CD4-positive, alpha-beta T cell (primary cell): ENCODE measurements around the gene NOTO. TPM values are rescaled to one million over a fixed set of nuclear protein-coding genes. Genes with fewer than 3 reads are reported as not detected.

ENCODE experiments used
- ATAC-seq: fragments of 200-7000 bp; cut with Tn5 transposase; one replicate; pipeline ENCODE4 v1.10.0; 2022; ENCODE audit warnings: mild to moderate bottlenecking; ENCODE audit not compliant: poor library complexity
- CTCF ChIA-PET: fragments of 350-600 bp; sonication (Branson Sonifier 250); formaldehyde crosslinking; loops from one replicate; lab custom pipeline; 2021; ENCODE audit warnings: antibody characterized with exemption, inconsistent platforms; lab: Charles Lee
- POLR2A ChIA-PET: fragments of 350-600 bp; sonication (Branson Sonifier 250); formaldehyde crosslinking; loops from one replicate; lab custom pipeline; 2021; ENCODE audit warnings: antibody characterized with exemption, inconsistent platforms; lab: Charles Lee
- DNase-seq, 14 experiments: peaks; one replicate each; pipeline ENCODE4 v3.0.0-alpha.2; 2013 to 2020; ENCODE audit warnings: mixed read lengths in 2 of 14
- H3K27ac ChIP-seq, 2 donors: one replicate each; pipeline versions ENCODE4 v1.5.1 to v1.7.0; 2013; ENCODE audit warnings: low read length in 2 of 2, low read depth in 1 of 2, mild to moderate bottlenecking in 1 of 2
- H3K27me3 ChIP-seq, 2 experiments: 1 replicate in 1 of 2; 2 replicates in 1 of 2; pipeline versions ENCODE4 v1.6.1 to v1.7.0; 2013; ENCODE audit warnings: low read length in 2 of 2, control low read depth in 1 of 2, mild to moderate bottlenecking in 1 of 2, moderate library complexity in 1 of 2; ENCODE audit not compliant: insufficient read depth in 2 of 2, control insufficient read depth in 1 of 2
- H3K36me3 ChIP-seq: one replicate; pipeline ENCODE4 v1.6.1; 2013; ENCODE audit warnings: low read length, control low read depth; ENCODE audit not compliant: insufficient read depth
- H3K4me1 ChIP-seq: one replicate; pipeline ENCODE4 v1.6.1; 2013; ENCODE audit warnings: low read length, control low read depth; ENCODE audit not compliant: insufficient read depth
- H3K4me3 ChIP-seq: one replicate; pipeline ENCODE4 v1.5.1; 2013; ENCODE audit warnings: mild to moderate bottlenecking, low read length, moderate library complexity
- H3K9me3 ChIP-seq, 2 experiments: 1 replicate in 1 of 2; 2 replicates in 1 of 2; pipeline versions ENCODE4 v1.6.1 to v1.7.0; 2013; ENCODE audit warnings: low read length in 2 of 2, mild to moderate bottlenecking in 2 of 2, control low read depth in 1 of 2, moderate library complexity in 1 of 2; ENCODE audit not compliant: control insufficient read depth in 1 of 2, insufficient read depth in 1 of 2
- H3K27ac Mint-ChIP-seq: one replicate; pipeline ENCODE4 v1.8.0; 2020; ENCODE audit warnings: mixed read lengths
- H3K27me3 Mint-ChIP-seq: one replicate; pipeline ENCODE4 v1.8.0; 2021; ENCODE audit warnings: mixed read lengths
- H3K36me3 Mint-ChIP-seq: one replicate; pipeline ENCODE4 v1.8.0; 2021; ENCODE audit warnings: low read depth, mixed read lengths
- H3K4me1 Mint-ChIP-seq: one replicate; pipeline ENCODE4 v1.8.0; 2021; ENCODE audit warnings: low read depth, mixed read lengths
- H3K4me3 Mint-ChIP-seq: one replicate; pipeline ENCODE4 v1.8.0; 2020; ENCODE audit warnings: mild to moderate bottlenecking, mixed read lengths
- H3K9me3 Mint-ChIP-seq: one replicate; pipeline ENCODE4 v1.8.0; 2020; ENCODE audit warnings: mixed read lengths
- CTCF ChIP-seq: fragments of 200-600 bp; IDR thresholded peaks from one replicate; pipeline ENCODE4 v1.8.0; 2022; ENCODE audit warnings: antibody characterized with exemption, mild to moderate bottlenecking
- intact Hi-C, 2 experiments: fragments of 100-400 bp; cut with DNase I in 1 of 2; cut with micrococcal nuclease in 1 of 2; formaldehyde crosslinking; loops; one replicate each; pipeline versions ENCODE4 v1.15.1 to v1.9.0; 2023 to 2025; cut with DNase I, micrococcal nuclease
- total RNA-seq, 174 experiments: library from RNA in 2 of 174; stranded (reverse) in 2 of 174; gene quantifications; one replicate each; pipeline ENCODE4 v1.2.3 and lab custom pipeline; 2021 to 2026

Gene NOTO
- total RNA-seq, 2 experiments from 2014 or later = not detected

DNA sequence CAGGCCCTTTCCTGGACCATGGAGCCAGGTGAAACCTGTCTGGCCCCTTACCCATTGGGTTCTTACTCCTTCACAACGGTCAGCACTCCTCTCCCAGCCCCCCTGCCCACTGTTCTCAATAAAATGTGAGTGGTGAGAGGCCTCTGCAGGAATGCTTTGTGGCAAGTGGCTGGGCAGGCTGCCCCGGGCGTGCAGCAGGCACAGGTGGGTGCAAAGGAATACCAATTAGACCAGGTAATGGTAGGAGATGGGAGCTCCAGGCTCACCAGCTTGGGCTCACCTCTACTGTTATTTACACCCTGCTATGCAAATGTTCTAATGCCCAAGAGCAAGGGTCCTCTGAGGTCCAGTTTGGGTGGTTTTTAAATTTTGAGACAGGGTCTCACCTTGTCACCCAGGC is 24.7 kb downstream of the NOTO start:
- Mint-ChIP-seq H3K36me3 (peaks cover 36% of the 10 kb centered on the region), H3K4me3 (no peak overlapping the region), H3K27me3 (no peaks in the 10 kb centered on the region), H3K27ac (no peak overlapping the region), H3K9me3 (no peaks in the 10 kb centered on the region), H3K4me1 (no peaks in the 10 kb centered on the region)
- peaks cover 37% of the 10 kb centered on the region for H3K36me3 ChIP-seq
- DNase-seq (no peak), ATAC-seq (no peak)
- intact Hi-C loops = no loop called here
- ChIA-PET CTCF (no interaction called here), POLR2A (no interaction called here)
- no peaks in the 10 kb centered on the region for H3K9me3 ChIP-seq
- H3K27ac ChIP-seq = no peak overlapping the region
- H3K4me3 ChIP-seq = no peak overlapping the region
- H3K27me3 ChIP-seq = no peaks in the 10 kb centered on the region
- no peaks in the 10 kb centered on the region for H3K4me1 ChIP-seq
- TF ChIP-seq CTCF = no peak

DNA sequence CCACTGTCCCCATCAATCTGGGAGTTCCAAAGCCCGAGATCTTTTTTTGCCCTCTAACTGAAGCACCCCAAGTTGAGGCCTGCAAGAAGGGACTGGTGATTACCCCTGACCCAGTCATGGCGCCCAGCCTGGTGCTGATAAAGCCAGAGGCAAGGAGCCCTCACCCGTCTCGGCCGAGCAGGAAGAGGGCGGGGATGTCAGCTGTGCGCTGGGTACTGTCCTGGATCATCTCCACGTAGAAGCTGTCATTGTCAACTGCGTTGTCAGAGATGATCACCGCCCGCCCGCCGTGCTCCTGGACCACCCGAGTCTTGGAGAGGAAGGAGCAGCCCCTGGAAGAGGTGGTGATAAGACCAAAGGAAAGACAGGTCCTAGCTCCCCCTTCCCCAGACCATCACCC is 26.3 kb downstream of the NOTO start:
- intact Hi-C loops = no loop called here
- DNase-seq (no peak), ATAC-seq (no peak)
- Mint-ChIP-seq H3K4me1 (peaks cover 10% of the 10 kb centered on the region), H3K4me3 (no peak overlapping the region), H3K27me3 (no peaks in the 10 kb centered on the region), H3K9me3 (no peaks in the 10 kb centered on the region), H3K27ac (no peak overlapping the region), H3K36me3 (peaks cover 24% of the 10 kb centered on the region)
- no peak for TF ChIP-seq CTCF
- no peak overlapping the region for H3K4me3 ChIP-seq
- no peaks in the 10 kb centered on the region for H3K9me3 ChIP-seq
- no peaks in the 10 kb centered on the region for H3K27me3 ChIP-seq
- ChIA-PET CTCF (no interaction called here), POLR2A (no interaction called here)
- no peak overlapping the region for H3K27ac ChIP-seq
- peaks cover 10% of the 10 kb centered on the region for H3K4me1 ChIP-seq
- peaks cover 22% of the 10 kb centered on the region for H3K36me3 ChIP-seq

- H3K27ac ChIP-seq = peak overlapping the region in 1 of 2 donors; percentile 90
These were observed 30.2 kb downstream of the NOTO start for GRCh38 chr2:73232403-73233153.

More at GRCh38 chr2:73232403-73233153, 30.2 kb downstream of the NOTO start:
- ATAC-seq = no peak
- peaks cover 2% of the 10 kb centered on the region for H3K36me3 ChIP-seq
- POLR2A ChIA-PET = interaction anchor here (0.8 to 3.9 kb wide), 18 partner anchors 9 to 1225 kb away, joined by 3 to 46 read pairs (median 10); partner anchors contain the start of genes ALMS1, EGR4, FBXO41 and SFXN5
- TF ChIP-seq CTCF = no peak
- Mint-ChIP-seq H3K27me3 (no peaks in the 10 kb centered on the region), H3K9me3 (no peaks in the 10 kb centered on the region), H3K27ac (peak overlapping the region; percentile 98), H3K36me3 (peaks cover 22% of the 10 kb centered on the region), H3K4me1 (peaks cover 46% of the 10 kb centered on the region), H3K4me3 (peak overlapping the region; percentile 96)
- DNase-seq = peak in 9 of 14 experiments; percentile 11 to 57 (median 21)
- no peaks in the 10 kb centered on the region for H3K27me3 ChIP-seq
- H3K4me3 ChIP-seq = peak overlapping the region; percentile 98
- peaks cover 39% of the 10 kb centered on the region for H3K4me1 ChIP-seq
- no peaks in the 10 kb centered on the region for H3K9me3 ChIP-seq
- intact Hi-C loops = loop anchor here (1.0 to 10.0 kb wide), 6 partner anchors 60 to 1222 kb away; partner anchors contain the start of genes ALMS1 (in 2 of the 2), INO80B (in 2 of the 2), SFXN5 (in 2 of the 2) and WBP1 (in 2 of the 2)
- CTCF ChIA-PET = interaction anchor here (1.1 to 5.8 kb wide), 4 partner anchors 20 to 504 kb away, joined by 3 to 31 read pairs (median 19); partner anchors contain the start of genes SMYD5 and TPRKB
